WTC11 (cell line): ENCODE measurements around the gene OBSL1. TPM values are rescaled to one million over a fixed set of nuclear protein-coding genes. Genes with fewer than 3 reads are reported as not detected.
A peak's percentile ranks its signal among the peaks of the same experiment; 100 is the strongest.

Experiments used
- ATAC-seq: fragments of 200-7000 bp; cut with Tn5 transposase; 2 replicates; pipeline ENCODE4 v1.10.0; 2021; ENCODE audit warnings: mild to moderate bottlenecking, moderate library complexity
- CTCF ChIA-PET: fragments of 300-600 bp; sonication (Branson Sonifier 250); formaldehyde crosslinking; loops from one replicate; lab custom pipeline; 2021; ENCODE audit warnings: antibody characterized with exemption; lab: Charles Lee
- POLR2A ChIA-PET: fragments of 350-600 bp; sonication (Branson Sonifier 250); formaldehyde crosslinking; loops from one replicate; lab custom pipeline; 2021; ENCODE audit warnings: antibody characterized with exemption; lab: Charles Lee
- DNase-seq: peaks from one replicate; pipeline ENCODE4 v3.0.0; 2021; ENCODE audit warnings: low spot score
- H3K27ac Mint-ChIP-seq: 2 replicates; pipeline ENCODE4 v1.8.0; 2021; ENCODE audit warnings: mixed read lengths
- H3K27me3 Mint-ChIP-seq: 2 replicates; pipeline ENCODE4 v1.8.0; 2021; ENCODE audit warnings: low read depth, mild to moderate bottlenecking, moderate library complexity, mixed read lengths
- H3K36me3 Mint-ChIP-seq: 2 replicates; pipeline ENCODE4 v1.8.0; 2021; ENCODE audit warnings: mixed read lengths
- H3K4me1 Mint-ChIP-seq: 2 replicates; pipeline ENCODE4 v1.8.0; 2022; ENCODE audit warnings: mixed read lengths
- H3K4me3 Mint-ChIP-seq: 2 replicates; pipeline ENCODE4 v1.8.0; 2021; ENCODE audit warnings: mild to moderate bottlenecking, moderate library complexity, mixed read lengths
- H3K9me3 Mint-ChIP-seq: 2 replicates; pipeline ENCODE4 v1.8.0; 2021; ENCODE audit warnings: mixed read lengths
- ATF1 ChIP-seq: sonication (generic); formaldehyde crosslinking; IDR thresholded peaks from 2 replicates; pipeline ENCODE4 v1.8.1; 2023; ENCODE audit warnings: mild to moderate bottlenecking, moderate library complexity, missing genetic modification reagents
- ATF6 ChIP-seq: sonication (generic); formaldehyde crosslinking; IDR thresholded peaks from 2 replicates; pipeline ENCODE4 v1.8.1; 2023; ENCODE audit warnings: mild to moderate bottlenecking, missing genetic modification reagents
- E2F4 ChIP-seq: sonication (generic); formaldehyde crosslinking; IDR thresholded peaks from 2 replicates; pipeline ENCODE4 v1.8.1; 2022; ENCODE audit warnings: low read depth, mild to moderate bottlenecking, moderate library complexity, missing genetic modification reagents, borderline replicate concordance
- FOXP1 ChIP-seq: sonication (generic); formaldehyde crosslinking; IDR thresholded peaks from 2 replicates; pipeline ENCODE4 v1.8.0; 2022; ENCODE audit warnings: missing genetic modification reagents, mild to moderate bottlenecking, moderate library complexity, borderline replicate concordance
- FOXP4 ChIP-seq: sonication (generic); formaldehyde crosslinking; IDR thresholded peaks from 2 replicates; pipeline ENCODE4 v1.8.0; 2022; ENCODE audit warnings: mild to moderate bottlenecking, missing genetic modification reagents
- GRHL2 ChIP-seq: fragments of 250-450 bp; sonication (Bioruptor Pico); IDR thresholded peaks from 2 replicates; pipeline ENCODE4 v1.8.0; 2022; ENCODE audit warnings: mild to moderate bottlenecking, moderate library complexity; ENCODE audit not compliant: insufficient replicate concordance, severe bottlenecking
- HMGXB4 ChIP-seq: sonication (generic); formaldehyde crosslinking; IDR thresholded peaks from 2 replicates; pipeline ENCODE4 v1.8.1; 2023; ENCODE audit warnings: mild to moderate bottlenecking, moderate library complexity, missing genetic modification reagents
- KAT7 ChIP-seq: sonication (generic); formaldehyde crosslinking; IDR thresholded peaks from 2 replicates; pipeline ENCODE4 v1.8.1; 2023; ENCODE audit warnings: missing genetic modification reagents, mild to moderate bottlenecking, borderline replicate concordance
- MAX ChIP-seq: sonication (generic); formaldehyde crosslinking; IDR thresholded peaks from 2 replicates; pipeline ENCODE4 v1.8.0; 2022; ENCODE audit warnings: mild to moderate bottlenecking, missing genetic modification reagents
- NR3C1 ChIP-seq: sonication (generic); formaldehyde crosslinking; conservative IDR thresholded peaks from 2 replicates; pipeline ENCODE4 v1.8.1; 2023; ENCODE audit warnings: low read depth, mild to moderate bottlenecking, missing genetic modification reagents
- RORB ChIP-seq: fragments of 250-450 bp; sonication (Bioruptor Pico); IDR thresholded peaks from 2 replicates; pipeline ENCODE4 v1.9.0; 2021; ENCODE audit warnings: mild to moderate bottlenecking
- SMAD4 ChIP-seq: sonication (generic); formaldehyde crosslinking; IDR thresholded peaks from 2 replicates; pipeline ENCODE4 v1.8.0; 2022; ENCODE audit warnings: mild to moderate bottlenecking, missing genetic modification reagents
- SP1 ChIP-seq: sonication (generic); formaldehyde crosslinking; conservative IDR thresholded peaks from 2 replicates; pipeline ENCODE4 v1.8.1; 2022; ENCODE audit warnings: missing genetic modification reagents
- TCF7 ChIP-seq: sonication (generic); formaldehyde crosslinking; IDR thresholded peaks from 2 replicates; pipeline ENCODE4 v1.8.0; 2022; ENCODE audit warnings: mild to moderate bottlenecking, low read depth, missing genetic modification reagents, moderate library complexity
- ZNF138 ChIP-seq: sonication (generic); formaldehyde crosslinking; conservative IDR thresholded peaks from 2 replicates; pipeline ENCODE4 v1.8.1; 2022; ENCODE audit warnings: mild to moderate bottlenecking, moderate library complexity, missing genetic modification reagents
- ZNF232 ChIP-seq: sonication (generic); formaldehyde crosslinking; IDR thresholded peaks from 2 replicates; pipeline ENCODE4 v1.8.0; 2022; ENCODE audit warnings: mild to moderate bottlenecking, missing genetic modification reagents
- ZNF317 ChIP-seq: sonication (generic); formaldehyde crosslinking; IDR thresholded peaks from 2 replicates; pipeline ENCODE4 v1.8.1; 2023; ENCODE audit warnings: low read depth, mild to moderate bottlenecking, moderate library complexity, missing genetic modification reagents, borderline replicate concordance
- ZNF423 ChIP-seq: fragments of 250-450 bp; sonication (Bioruptor Pico); IDR thresholded peaks from 2 replicates; pipeline ENCODE4 v2.1.2; 2022; ENCODE audit warnings: mild to moderate bottlenecking, moderate library complexity
- total RNA-seq: library from RNA; stranded (reverse); gene quantifications from 3 replicates; pipeline ENCODE4 v1.2.3, GENCODE V29; 2021

Gene OBSL1
- total RNA-seq, 1 experiment from 2014 or later, result 159 TPM

GRCh38 chr2:219521066-219521880 lies 50.1 kb downstream of the OBSL1 start (continued):
- TF ChIP-seq E2F4 (CRISPR knock-in tag), result no peak
- no peak for TF ChIP-seq MAX (CRISPR knock-in tag)
- TF ChIP-seq KAT7 (CRISPR knock-in tag), result no peak
- TF ChIP-seq ZNF138 (CRISPR knock-in tag), result 0 out of 2 replicates have a peak, but pooled peaks have one; percentile 51
- TF ChIP-seq ZNF317 (CRISPR knock-in tag), result no peak
- 0 out of 2 replicates have a peak, but pooled peaks have one; percentile 21 for TF ChIP-seq NR3C1 (CRISPR knock-in tag)
- TF ChIP-seq ZNF423 (CRISPR knock-in tag), result peak; percentile 97
- no peak for TF ChIP-seq SMAD4 (CRISPR knock-in tag)
- TF ChIP-seq FOXP4 (CRISPR knock-in tag), result no peak
- TF ChIP-seq ATF1, result no peak

GRCh38 chr2:219520079-219520478 lies 51.3 kb downstream of the OBSL1 start:
- Mint-ChIP-seq H3K27me3 (peaks cover 34% of the 10 kb centered on the region), H3K4me3 (no peak overlapping the region), H3K27ac (no peak overlapping the region), H3K36me3 (no peaks in the 10 kb centered on the region), H3K9me3 (no peaks in the 10 kb centered on the region), H3K4me1 (peaks cover 54% of the 10 kb centered on the region)
- ATAC-seq (no peak), DNase-seq (no peak)
- CTCF ChIA-PET, result interaction anchor here (0.7 to 41.3 kb wide), 14 partner anchors 8 to 117 kb away, joined by 3 to 2316 read pairs (median 8); partner anchors contain the start of genes CHPF, DES, GMPPA and SPEG
- POLR2A ChIA-PET, result interaction anchor here (0.8 to 1.4 kb wide), 5 partner anchors 9 to 43 kb away, joined by 3 to 9 read pairs (median 3); no protein-coding TSS in a partner anchor
- TF ChIP-seq ZNF232 (CRISPR knock-in tag), result no peak
- no peak for TF ChIP-seq RORB (CRISPR knock-in tag)
- no peak for TF ChIP-seq SP1 (CRISPR knock-in tag)
- no peak for TF ChIP-seq GRHL2 (CRISPR knock-in tag)
- TF ChIP-seq FOXP1 (CRISPR knock-in tag), result no peak
- TF ChIP-seq ZNF317 (CRISPR knock-in tag), result no peak
- TF ChIP-seq HMGXB4 (CRISPR knock-in tag), result no peak
- no peak for TF ChIP-seq ATF6 (CRISPR knock-in tag)
- no peak for TF ChIP-seq TCF7 (CRISPR knock-in tag)
